HG03342 (cell line): ENCODE measurements around the gene GRID2.

Experiments
- ATAC-seq: cut with Tn5 transposase; IDR thresholded peaks from one replicate; pipeline ENCODE4 v1.9.1; 2021; ENCODE audit warnings: mild to moderate bottlenecking, moderate library complexity; ENCODE audit not compliant: unreplicated experiment

Gene GRID2

DNA sequence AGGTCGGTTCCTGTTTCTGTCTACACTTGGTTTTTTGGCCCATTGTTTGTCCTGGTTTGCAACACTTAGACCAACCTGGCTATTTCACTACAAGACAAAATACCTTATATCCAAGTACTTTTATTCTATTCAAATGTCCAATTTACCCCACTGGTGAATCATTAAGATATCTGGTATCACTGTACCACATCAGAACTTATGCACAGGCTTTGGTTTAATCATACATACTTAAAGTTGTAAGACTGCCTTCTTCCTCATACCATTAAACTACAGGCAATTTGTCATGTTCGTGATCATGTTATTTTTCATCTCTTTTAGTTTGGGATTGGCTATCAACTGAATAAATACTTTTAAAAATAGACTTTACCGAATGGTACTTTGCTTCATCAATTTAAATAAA is 1471.8 kb downstream of the GRID2 start:
- ATAC-seq: no peak

GRCh38 chr4:93776386-93777080 is 1472.8 kb downstream of the GRID2 start:
- ATAC-seq: no peak

GRCh38 chr4:93777081-93777460 is 1473.3 kb downstream of the GRID2 start:
- no peak for ATAC-seq

DNA sequence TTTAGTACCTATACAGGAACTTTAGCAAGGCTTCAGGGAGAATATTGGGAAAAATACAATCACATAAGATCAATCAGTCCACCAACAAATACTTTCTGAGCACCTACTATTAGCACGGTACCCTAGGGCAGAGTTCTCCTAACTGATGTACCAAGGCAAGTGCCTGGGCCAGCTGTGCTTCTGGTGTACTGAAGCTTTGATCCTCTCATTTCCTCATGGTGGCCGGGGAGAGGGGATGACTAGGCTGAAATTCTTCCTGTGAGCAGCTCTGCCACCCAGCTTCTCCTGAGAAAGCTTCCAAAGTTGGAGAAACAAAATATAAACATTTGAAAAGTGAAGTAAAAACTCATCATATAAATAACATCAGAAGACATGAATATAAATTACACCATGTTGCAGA is 1475.5 kb downstream of the GRID2 start:
- no peak for ATAC-seq

GRCh38 chr4:93780080-93780479 is 1476.3 kb downstream of the GRID2 start:
- ATAC-seq: no peak

GRCh38 chr4:93781198-93781597 is 1477.4 kb downstream of the GRID2 start:
- no peak for ATAC-seq

DNA sequence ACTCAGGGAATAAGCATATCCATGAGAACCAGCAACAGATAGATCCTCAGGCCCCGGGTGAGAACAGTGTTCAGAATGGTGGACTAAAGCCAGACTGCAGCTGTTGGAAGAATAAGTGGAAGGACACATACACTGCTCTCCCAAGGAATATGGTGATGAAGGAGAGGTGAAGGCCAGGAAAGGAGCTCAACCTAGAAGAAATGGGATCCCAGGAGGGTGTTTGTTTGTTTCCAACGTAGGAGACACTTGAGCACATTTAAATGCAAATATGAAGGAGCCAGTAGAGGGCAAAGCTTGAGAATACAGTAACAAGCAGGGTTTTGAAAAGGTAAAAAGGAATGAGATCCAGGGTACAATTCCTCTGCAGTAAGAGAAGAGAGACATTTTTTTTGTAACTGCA is 1482.4 kb downstream of the GRID2 start:
- ATAC-seq: no peak

- peak; percentile 54 for ATAC-seq
Observed at GRCh38 chr4:93788712-93789111, 1484.9 kb downstream of the GRID2 start.

DNA sequence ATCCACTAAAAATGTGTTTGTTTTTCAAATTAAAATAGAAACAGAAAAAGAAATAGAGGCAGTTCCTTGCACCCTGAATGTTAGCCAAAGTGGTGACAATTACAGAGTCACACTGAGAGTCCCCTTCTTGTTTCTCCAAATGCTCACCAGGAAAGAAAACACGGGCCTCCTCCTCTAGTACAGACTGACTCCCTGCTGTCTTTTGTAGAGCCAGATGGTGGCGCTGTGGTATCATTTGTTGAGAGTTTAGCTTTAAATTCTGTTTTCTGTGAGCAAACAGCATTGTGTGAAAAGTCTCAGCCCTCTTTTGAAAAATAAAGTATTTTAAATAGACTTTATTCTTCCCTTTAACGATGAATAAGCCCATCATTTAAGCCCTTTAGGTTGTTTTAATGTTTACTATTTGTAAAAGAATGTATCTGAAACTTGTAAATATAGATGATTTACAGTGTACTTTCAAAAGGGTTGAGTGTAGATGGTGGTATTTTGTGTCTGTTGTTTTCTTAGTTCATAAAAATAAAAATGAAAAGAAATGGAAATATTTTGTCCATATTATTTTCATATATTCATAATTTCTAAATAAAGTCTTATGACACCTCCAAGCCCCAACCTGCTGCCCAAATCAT is 1487.9 kb downstream of the GRID2 start:
- peak; percentile 86 for ATAC-seq

GRCh38 chr4:93802045-93802444 is 1498.3 kb downstream of the GRID2 start:
- no peak for ATAC-seq

DNA sequence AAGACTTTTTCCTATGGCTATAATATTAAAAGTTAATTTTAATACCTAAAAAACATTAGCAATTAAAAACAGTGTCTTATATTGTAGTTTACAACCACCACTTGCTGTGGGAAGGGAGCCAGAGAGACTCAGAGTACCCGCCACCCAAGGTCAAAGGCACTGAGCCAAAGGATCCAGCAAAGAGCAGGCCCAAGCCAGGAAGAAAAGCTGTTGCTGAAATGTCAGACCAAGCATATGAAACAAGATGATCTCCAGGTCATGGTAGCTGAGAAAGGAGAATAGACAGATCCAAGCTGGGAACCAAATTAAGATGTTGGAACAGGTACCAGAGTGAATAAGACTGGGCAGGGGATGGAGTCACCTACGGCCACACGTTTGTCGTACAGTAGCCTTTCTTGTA is 1506.0 kb downstream of the GRID2 start:
- ATAC-seq: no peak

GRCh38 chr4:93810340-93810992 is 1506.7 kb downstream of the GRID2 start:
- no peak for ATAC-seq

- no peak for ATAC-seq
Observed at GRCh38 chr4:93813092-93813491, 1509.3 kb downstream of the GRID2 start.

GRCh38 chr4:93814141-93814540 is 1510.4 kb downstream of the GRID2 start:
- no peak for ATAC-seq

DNA sequence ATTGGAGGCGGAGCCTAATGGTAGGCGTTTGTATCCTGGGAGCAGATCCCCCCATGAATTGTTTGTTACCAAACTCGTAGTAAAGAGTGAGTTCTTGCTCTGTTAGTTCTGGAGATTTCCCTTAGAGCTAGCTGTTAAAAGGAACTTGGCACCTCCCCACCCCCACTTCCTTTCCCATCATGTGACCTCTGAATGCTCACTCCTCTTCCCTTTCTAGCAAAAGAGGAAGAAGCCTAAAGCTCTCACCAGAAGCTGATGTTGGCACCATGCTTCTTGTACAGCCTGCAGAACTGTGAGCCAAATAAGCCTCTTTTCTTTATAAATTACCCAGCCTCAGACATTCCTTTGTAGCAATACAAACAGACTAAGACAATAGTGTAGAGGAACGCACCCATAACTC is 1511.0 kb downstream of the GRID2 start:
- ATAC-seq: no peak
